Natural killer cell (primary cell): ENCODE data around the gene DCLRE1C. TPM values are rescaled to one million over a fixed set of nuclear protein-coding genes. Genes with fewer than 3 reads are reported as not detected.
A peak's percentile ranks its signal among the peaks of the same experiment; 100 is the strongest.
"Not testable (repeated sequence)": the region's sequence is repeated elsewhere in the genome, so short reads cannot be mapped to it uniquely, and the experiment has no call there.

Experiments
- ATAC-seq, 3 donors: fragments of 150-1000 bp in 2 of 3; fragments of 200-7000 bp in 1 of 3; cut with Tn5 transposase; 1 replicate in 1 of 3; 2 replicates in 2 of 3; pipeline ENCODE4 v1.10.0; 2021; ENCODE audit warnings: mild to moderate bottlenecking in 2 of 3, moderate library complexity in 2 of 3
- DNase-seq, 2 donors: peaks; one replicate each; pipeline versions ENCODE4 v3.0.0 to v3.0.0-alpha.2; 2013 to 2021; ENCODE audit warnings: mixed read lengths in 1 of 2
- H3K27ac ChIP-seq: one replicate; pipeline ENCODE4 v1.5.1; 2013; ENCODE audit warnings: mild to moderate bottlenecking, low read length
- H3K27me3 ChIP-seq: one replicate; pipeline ENCODE4 v1.6.1; 2013; ENCODE audit warnings: low read length; ENCODE audit not compliant: control insufficient read depth, insufficient read depth
- H3K36me3 ChIP-seq: one replicate; pipeline ENCODE4 v1.6.1; 2013; ENCODE audit warnings: low read length; ENCODE audit not compliant: control insufficient read depth, insufficient read depth
- H3K4me1 ChIP-seq: one replicate; pipeline ENCODE4 v1.6.1; 2013; ENCODE audit warnings: low read length; ENCODE audit not compliant: control insufficient read depth, insufficient read depth
- H3K4me3 ChIP-seq: one replicate; pipeline ENCODE4 v1.5.1; 2013; ENCODE audit warnings: low read length
- H3K9me3 ChIP-seq: one replicate; pipeline ENCODE4 v1.6.1; 2013; ENCODE audit warnings: low read length; ENCODE audit not compliant: control insufficient read depth, insufficient read depth
- H3K27ac Mint-ChIP-seq, 2 donors: one replicate each; pipeline ENCODE4 v1.8.0; 2022; ENCODE audit warnings: mild to moderate bottlenecking in 2 of 2, mixed read lengths in 2 of 2, moderate library complexity in 1 of 2
- H3K27me3 Mint-ChIP-seq, 2 donors: one replicate each; pipeline ENCODE4 v1.8.0; 2022; ENCODE audit warnings: low read depth in 2 of 2, mixed read lengths in 2 of 2
- H3K36me3 Mint-ChIP-seq: one replicate; pipeline ENCODE4 v1.8.0; 2022; ENCODE audit warnings: mixed read lengths
- H3K4me1 Mint-ChIP-seq, 2 donors: one replicate each; pipeline ENCODE4 v1.8.0; 2022; ENCODE audit warnings: mixed read lengths in 2 of 2
- H3K4me3 Mint-ChIP-seq: one replicate; pipeline ENCODE4 v1.8.0; 2022; ENCODE audit warnings: mild to moderate bottlenecking, moderate library complexity, mixed read lengths
- H3K9me3 Mint-ChIP-seq, 2 donors: one replicate each; pipeline ENCODE4 v1.8.0; 2022; ENCODE audit warnings: mixed read lengths in 2 of 2
- WGBS: methylation state at CpG from one replicate; pipeline ENCODE4 v1.1.7; 2013; ENCODE audit warnings: missing lambda C conversion rate; ENCODE audit not compliant: insufficient coverage; 5-methylcytosine and 5-hydroxymethylcytosine counted together
- intact Hi-C: fragments of 100-400 bp; cut with micrococcal nuclease; formaldehyde crosslinking; loops from one replicate; pipeline ENCODE4 v1.14.2; 2022
- total RNA-seq, 4 donors: library from RNA; stranded (reverse); fragments of 120-200 nt in 1 of 4; gene quantifications; one replicate each; pipeline versions ENCODE4 v1.2.3 to v1.2.4, GENCODE V29; 2013 to 2022
- TF ChIP-seq, protein P1 (sequence below): fragments of 200-600 bp; IDR thresholded peaks from one replicate; pipeline ENCODE4 v1.8.0; 2022; ENCODE audit warnings: antibody characterized with exemption

DCLRE1C gene
- total RNA-seq = 10 to 100 TPM; 21.7 to 31.3 (median 22.3) TPM
- 56.4 TPM for total RNA-seq (2013)

DNA sequence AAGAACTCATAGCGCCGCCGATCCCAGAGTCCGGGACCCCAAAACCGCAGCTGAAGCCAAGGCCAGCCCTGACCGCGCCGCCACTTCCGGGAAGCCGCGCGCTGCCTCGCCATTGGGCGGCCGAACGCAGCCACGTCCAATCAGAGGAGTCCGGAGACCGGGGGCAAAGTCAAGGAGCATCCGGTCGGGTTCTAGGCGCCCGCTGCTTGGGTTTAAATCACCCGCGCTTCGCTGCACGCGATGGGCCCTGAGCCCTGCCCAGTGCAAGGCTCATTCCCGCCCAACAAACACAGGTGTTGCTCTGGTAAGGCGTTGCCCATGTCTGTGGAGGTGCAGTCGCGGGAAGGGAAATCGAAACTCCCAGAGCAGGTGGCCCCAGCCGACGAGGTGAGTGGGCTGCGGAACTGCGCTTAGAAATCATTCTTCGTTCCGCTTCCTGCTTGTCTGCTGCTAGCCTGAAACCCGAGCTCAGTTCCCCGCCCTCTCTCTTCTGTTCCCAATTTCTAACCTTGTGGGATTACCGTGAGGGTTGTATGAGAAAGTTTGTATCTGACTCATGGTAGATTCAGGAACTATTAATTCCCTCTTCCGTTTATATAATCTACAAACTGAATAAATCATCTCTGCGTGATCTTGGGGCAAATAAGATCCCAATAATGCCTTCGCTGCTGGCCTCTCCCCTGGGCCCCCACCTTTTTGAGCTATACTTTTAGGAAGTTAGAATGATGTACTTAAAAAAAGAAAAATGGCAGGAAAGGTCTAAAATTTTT lies at the start of gene DCLRE1C:
DCLRE1C (minus strand) TSS at position 96 of the 770 bp plus-strand sequence; CDS start at position 10, 86 bp downstream.
- no peaks in the 10 kb centered on the region for H3K36me3 Mint-ChIP-seq
- Histone ChIP-seq H3K27ac (peak within 1 kb of the TSS; percentile 93), H3K36me3 (peaks cover 2% of the 10 kb centered on the region), H3K27me3 (no peaks in the 10 kb centered on the region), H3K4me1 (peaks cover 34% of the 10 kb centered on the region), H3K9me3 (no peaks in the 10 kb centered on the region), H3K4me3 (peak within 1 kb of the TSS; percentile 86)
- no peaks in the 10 kb centered on the region for H3K9me3 Mint-ChIP-seq
- ATAC-seq (peak; percentile 90 to 97 (median 96)), DNase-seq (peak; percentile 88 to 92)
- TF ChIP-seq, protein P1, sequence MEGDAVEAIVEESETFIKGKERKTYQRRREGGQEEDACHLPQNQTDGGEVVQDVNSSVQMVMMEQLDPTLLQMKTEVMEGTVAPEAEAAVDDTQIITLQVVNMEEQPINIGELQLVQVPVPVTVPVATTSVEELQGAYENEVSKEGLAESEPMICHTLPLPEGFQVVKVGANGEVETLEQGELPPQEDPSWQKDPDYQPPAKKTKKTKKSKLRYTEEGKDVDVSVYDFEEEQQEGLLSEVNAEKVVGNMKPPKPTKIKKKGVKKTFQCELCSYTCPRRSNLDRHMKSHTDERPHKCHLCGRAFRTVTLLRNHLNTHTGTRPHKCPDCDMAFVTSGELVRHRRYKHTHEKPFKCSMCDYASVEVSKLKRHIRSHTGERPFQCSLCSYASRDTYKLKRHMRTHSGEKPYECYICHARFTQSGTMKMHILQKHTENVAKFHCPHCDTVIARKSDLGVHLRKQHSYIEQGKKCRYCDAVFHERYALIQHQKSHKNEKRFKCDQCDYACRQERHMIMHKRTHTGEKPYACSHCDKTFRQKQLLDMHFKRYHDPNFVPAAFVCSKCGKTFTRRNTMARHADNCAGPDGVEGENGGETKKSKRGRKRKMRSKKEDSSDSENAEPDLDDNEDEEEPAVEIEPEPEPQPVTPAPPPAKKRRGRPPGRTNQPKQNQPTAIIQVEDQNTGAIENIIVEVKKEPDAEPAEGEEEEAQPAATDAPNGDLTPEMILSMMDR = no peak
- H3K27me3 Mint-ChIP-seq = no peaks in the 10 kb centered on the region
- peak within 1 kb of the TSS; percentile 97 for H3K4me3 Mint-ChIP-seq
- intact Hi-C loops = loop anchor here (2.0 to 5.0 kb wide), 5 partner anchors 77 to 457 kb away; partner anchors contain the start of genes CDNF, HSPA14, MSANTD7 and NMT2
- peaks cover 49 to 50% of the 10 kb centered on the region in 2 donors for H3K4me1 Mint-ChIP-seq
- under 1% methylated on average over 44 of the region's 45 CpGs for WGBS
- peak within 1 kb of the TSS; percentile 94 to 95 for H3K27ac Mint-ChIP-seq

DNA sequence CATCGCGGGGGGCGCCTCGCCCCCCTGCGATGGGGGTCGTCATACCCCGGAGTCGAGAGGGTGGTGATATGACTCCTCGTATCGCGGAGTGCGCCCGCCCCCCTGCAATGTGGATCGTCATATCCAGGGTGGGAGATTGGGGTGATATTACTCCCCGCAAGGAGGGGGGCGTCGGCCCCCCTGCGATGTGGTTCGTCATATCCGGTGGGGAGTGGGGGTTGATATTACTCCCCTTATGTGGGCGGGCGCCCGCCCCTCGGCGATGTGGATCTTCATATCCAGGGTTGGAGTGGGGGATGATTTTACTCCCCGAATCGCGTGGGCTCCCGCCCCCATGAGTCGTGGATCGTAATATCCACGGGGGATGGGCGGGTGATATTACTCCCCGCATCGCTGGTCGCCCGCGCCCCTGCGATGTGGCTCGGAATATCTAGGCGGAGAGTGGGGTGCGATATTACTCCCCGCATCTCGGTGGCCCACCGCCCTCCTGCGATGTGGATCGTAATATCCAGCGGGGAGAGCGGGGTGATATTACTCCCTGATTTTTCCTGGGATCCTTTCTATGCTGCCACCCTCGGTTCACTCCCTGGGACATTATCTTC lies 42.2 kb upstream of the DCLRE1C start:
- Histone ChIP-seq H3K36me3 (no peaks in the 10 kb centered on the region), H3K9me3 (no peaks in the 10 kb centered on the region), H3K27me3 (no peaks in the 10 kb centered on the region), H3K27ac (no peak overlapping the region), H3K4me3 (no peak overlapping the region), H3K4me1 (no peaks in the 10 kb centered on the region)
- Mint-ChIP-seq H3K4me3 (no peak overlapping the region), H3K36me3 (no peaks in the 10 kb centered on the region), H3K4me1 (no peaks in the 10 kb centered on the region), H3K27me3 (peaks cover 7 to 17% of the 10 kb centered on the region in 2 donors), H3K27ac (no peak overlapping the region), H3K9me3 (no peaks in the 10 kb centered on the region)
- intact Hi-C loops = no loop called here
- TF ChIP-seq, protein P1 = no peak
- ATAC-seq (no peak), DNase-seq (no peak)
- WGBS = 81% methylated on average over 50 of the region's 50 CpGs

DNA sequence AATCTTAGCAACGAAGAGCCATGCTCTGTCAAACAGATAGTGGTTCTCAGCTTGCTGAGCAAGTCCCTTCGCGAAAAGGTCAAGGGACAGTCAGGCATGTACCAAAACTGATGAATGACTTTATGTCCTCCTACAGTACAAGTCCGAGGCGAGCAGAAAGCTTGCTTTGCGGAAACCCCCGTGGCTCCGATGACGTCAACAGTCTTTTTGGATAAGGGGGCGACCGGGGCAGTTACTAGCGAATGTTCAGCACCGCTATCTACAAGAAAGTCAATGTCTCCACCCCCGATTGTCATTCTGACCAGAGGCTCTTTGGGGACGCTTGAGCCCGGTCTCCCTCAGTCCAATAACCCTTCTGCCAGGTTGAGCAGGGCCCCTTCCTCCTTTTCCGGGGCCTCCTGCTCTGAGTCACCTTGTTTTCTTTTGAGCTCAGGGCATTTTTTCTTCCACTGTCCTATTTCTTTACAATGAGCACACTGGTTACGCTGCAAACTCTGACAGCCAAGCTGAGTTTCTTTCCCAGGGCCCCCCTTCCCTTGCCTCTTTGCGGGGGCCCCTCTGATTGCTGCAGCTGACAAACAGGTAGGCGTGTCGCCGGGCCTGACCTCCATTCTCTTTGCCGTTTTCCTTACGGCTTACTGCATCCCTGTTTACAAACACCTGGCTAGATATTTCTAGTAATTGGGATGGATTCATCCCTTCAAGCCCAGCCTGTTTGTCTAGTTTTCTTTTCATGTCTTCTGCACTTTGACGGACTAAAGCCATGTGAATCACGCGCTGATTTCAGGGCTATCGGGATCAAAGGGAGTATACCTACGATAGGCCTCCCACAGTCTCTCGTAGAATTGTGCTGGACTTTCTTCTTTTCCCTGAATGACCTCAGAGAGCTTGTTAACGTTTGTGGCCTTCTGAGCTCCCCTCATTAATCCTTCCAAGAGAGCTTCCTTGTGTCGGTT lies 39.9 kb upstream of the DCLRE1C start:
- H3K9me3 ChIP-seq, H3K4me3 Mint-ChIP-seq, DNase-seq, H3K27ac Mint-ChIP-seq, H3K4me1 Mint-ChIP-seq, H3K27me3 Mint-ChIP-seq, H3K27me3 ChIP-seq, ATAC-seq, H3K4me3 ChIP-seq, H3K27ac ChIP-seq, H3K4me1 ChIP-seq, intact Hi-C loops, H3K36me3 Mint-ChIP-seq, H3K9me3 Mint-ChIP-seq, H3K36me3 ChIP-seq: not testable (repeated sequence)
- WGBS = 78% methylated on average over 31 of the region's 32 CpGs

GRCh38 chr10:14992336-14992735 lies 38.4 kb upstream of the DCLRE1C start:
- H3K9me3 ChIP-seq, H3K27me3 Mint-ChIP-seq, H3K27ac ChIP-seq, H3K4me3 Mint-ChIP-seq, H3K4me1 Mint-ChIP-seq, intact Hi-C loops, H3K36me3 Mint-ChIP-seq, DNase-seq, H3K9me3 Mint-ChIP-seq, H3K27me3 ChIP-seq, H3K4me3 ChIP-seq, H3K36me3 ChIP-seq, ATAC-seq, H3K27ac Mint-ChIP-seq, H3K4me1 ChIP-seq: not testable (repeated sequence)
- WGBS = 93% methylated on average over 9 of the region's 9 CpGs
